IPS DF 6.9 (cell line): Measurements from ENCODE around the gene SERPINA9.

Source experiments
- DNase-seq: peaks from one replicate; pipeline ENCODE4 v3.0.0-alpha.2; 2013; ENCODE audit warnings: low read depth, low spot score
- H3K27ac ChIP-seq: one replicate; pipeline ENCODE4 v1.5.1; 2013; ENCODE audit warnings: low read length, control low read depth
- H3K27me3 ChIP-seq: 2 replicates; pipeline ENCODE4 v1.6.1; 2013; ENCODE audit warnings: mild to moderate bottlenecking, low read length; ENCODE audit not compliant: control insufficient read depth, insufficient read depth
- H3K36me3 ChIP-seq: 2 replicates; pipeline ENCODE4 v1.6.1; 2013; ENCODE audit warnings: low read length; ENCODE audit not compliant: control insufficient read depth, insufficient read depth
- H3K4me1 ChIP-seq: 2 replicates; pipeline ENCODE4 v1.6.1; 2013; ENCODE audit warnings: low read length; ENCODE audit not compliant: control insufficient read depth, insufficient read depth
- H3K4me3 ChIP-seq: 2 replicates; pipeline ENCODE4 v1.5.1; 2013; ENCODE audit warnings: mild to moderate bottlenecking, low read length
- H3K9me3 ChIP-seq: 2 replicates; pipeline ENCODE4 v1.6.1; 2013; ENCODE audit warnings: low read length, inconsistent platforms; ENCODE audit not compliant: control insufficient read depth, insufficient read depth
- WGBS: extraction: QIAGEN DNeasy Blood & Tissue Kit; methylation state at CpG from one replicate; pipeline ENCODE4 v1.1.7; 2013; ENCODE audit warnings: mixed read lengths, missing lambda C conversion rate; ENCODE audit not compliant: insufficient read length, insufficient coverage; 5-methylcytosine and 5-hydroxymethylcytosine counted together

The SERPINA9 gene

GRCh38 chr14:94464290-94464689, 11.7 kb downstream of the SERPINA9 start:
- Histone ChIP-seq H3K27ac (no peak overlapping the region), H3K36me3 (no peaks in the 10 kb centered on the region), H3K27me3 (no peaks in the 10 kb centered on the region), H3K4me1 (no peaks in the 10 kb centered on the region), H3K4me3 (no peak overlapping the region), H3K9me3 (no peaks in the 10 kb centered on the region; the same call in 1 of the 2 replicates)
- WGBS = no CpG with 5 or more reads among the region's 5 CpGs
- DNase-seq = no peak

GRCh38 chr14:94462763-94463572, 13.0 kb downstream of the SERPINA9 start:
- no peaks in the 10 kb centered on the region for H3K36me3 ChIP-seq
- WGBS = no CpG with 5 or more reads among the region's 7 CpGs
- H3K4me3 ChIP-seq = no peak overlapping the region
- no peaks in the 10 kb centered on the region; the same call in 1 of the 2 replicates for H3K9me3 ChIP-seq
- H3K4me1 ChIP-seq = no peaks in the 10 kb centered on the region
- no peak overlapping the region for H3K27ac ChIP-seq
- no peaks in the 10 kb centered on the region for H3K27me3 ChIP-seq
- DNase-seq = no peak

GRCh38 chr14:94462219-94462551, 13.8 kb downstream of the SERPINA9 start:
- Histone ChIP-seq H3K9me3 (no peaks in the 10 kb centered on the region; the same call in 1 of the 2 replicates), H3K36me3 (no peaks in the 10 kb centered on the region), H3K27ac (no peak overlapping the region), H3K4me3 (no peak overlapping the region), H3K27me3 (no peaks in the 10 kb centered on the region), H3K4me1 (no peaks in the 10 kb centered on the region)
- no peak for DNase-seq
- no CpG with 5 or more reads among the region's 6 CpGs for WGBS

- Histone ChIP-seq H3K4me3 (no peak overlapping the region), H3K4me1 (no peaks in the 10 kb centered on the region), H3K27me3 (no peaks in the 10 kb centered on the region), H3K9me3 (no peaks in the 10 kb centered on the region; the same call in 1 of the 2 replicates), H3K36me3 (no peaks in the 10 kb centered on the region), H3K27ac (no peak overlapping the region)
- no CpG with 5 or more reads among the region's 19 CpGs for WGBS
- no peak for DNase-seq
These were observed 14.3 kb downstream of the SERPINA9 start for GRCh38 chr14:94461526-94462218.

- H3K27me3 ChIP-seq = no peaks in the 10 kb centered on the region
- no peaks in the 10 kb centered on the region for H3K4me1 ChIP-seq
- no peak overlapping the region for H3K27ac ChIP-seq
- no peak overlapping the region for H3K4me3 ChIP-seq
- no peaks in the 10 kb centered on the region; the same call in 1 of the 2 replicates for H3K9me3 ChIP-seq
- no peak for DNase-seq
- no CpG with 5 or more reads among the region's 8 CpGs for WGBS
- H3K36me3 ChIP-seq = no peaks in the 10 kb centered on the region
These were observed 15.2 kb downstream of the SERPINA9 start for GRCh38 chr14:94460631-94461416.

GRCh38 chr14:94458558-94459205, 17.3 kb downstream of the SERPINA9 start:
- Histone ChIP-seq H3K9me3 (no peaks in the 10 kb centered on the region), H3K4me3 (no peak overlapping the region), H3K36me3 (no peaks in the 10 kb centered on the region), H3K27me3 (no peaks in the 10 kb centered on the region), H3K27ac (no peak overlapping the region), H3K4me1 (no peaks in the 10 kb centered on the region)
- no CpG with 5 or more reads among the region's 2 CpGs for WGBS
- no peak for DNase-seq

- DNase-seq = no peak
- Histone ChIP-seq H3K4me3 (no peak overlapping the region), H3K36me3 (no peaks in the 10 kb centered on the region), H3K4me1 (no peaks in the 10 kb centered on the region), H3K27me3 (no peaks in the 10 kb centered on the region), H3K9me3 (no peaks in the 10 kb centered on the region), H3K27ac (no peak overlapping the region)
- no CpG with 5 or more reads among the region's 1 CpG for WGBS
These were observed 17.9 kb downstream of the SERPINA9 start for GRCh38 chr14:94458096-94458495.

GRCh38 chr14:94455928-94456327, 20.1 kb downstream of the SERPINA9 start:
- DNase-seq = no peak
- Histone ChIP-seq H3K9me3 (no peaks in the 10 kb centered on the region), H3K36me3 (no peaks in the 10 kb centered on the region), H3K27me3 (no peaks in the 10 kb centered on the region), H3K27ac (no peak overlapping the region), H3K4me3 (no peak overlapping the region), H3K4me1 (peaks cover 6% of the 10 kb centered on the region; the same call in 1 of the 2 replicates)
- WGBS = no CpG with 5 or more reads among the region's 1 CpG

GRCh38 chr14:94451826-94452225, 24.2 kb downstream of the SERPINA9 start:
- H3K27ac ChIP-seq = no peak overlapping the region
- no peaks in the 10 kb centered on the region for H3K27me3 ChIP-seq
- no peak for DNase-seq
- peaks cover 10% of the 10 kb centered on the region; the same call in 1 of the 2 replicates for H3K4me1 ChIP-seq
- no peaks in the 10 kb centered on the region for H3K9me3 ChIP-seq
- no peaks in the 10 kb centered on the region for H3K36me3 ChIP-seq
- H3K4me3 ChIP-seq = no peak overlapping the region
- WGBS = no CpG with 5 or more reads among the region's 3 CpGs
